K562 (cell line): ENCODE data around the gene PHYHD1. TPM values are rescaled to one million over a fixed set of nuclear protein-coding genes. Genes with fewer than 3 reads are reported as not detected.

Experiments
- EZH2 ChIP-seq: IDR thresholded peaks from 2 replicates; pipeline ENCODE4 v1.6.1; 2012; ENCODE audit warnings: low read depth, mild to moderate bottlenecking, inconsistent platforms, low read length, borderline replicate concordance
- MYC ChIP-seq, 2 experiments: fragments of 250-450 bp in 1 of 2; sonication (Bioruptor Pico) in 1 of 2; IDR thresholded peaks; 2 replicates each; pipeline versions ENCODE4 v1.5.1 to v1.6.1; 2012 to 2021; ENCODE audit warnings: low read depth in 2 of 2, borderline replicate concordance in 1 of 2, improper control_type of control experiment in 1 of 2, low read length in 1 of 2, mild to moderate bottlenecking in 1 of 2, moderate library complexity in 1 of 2
- PCBP1 ChIP-seq: fragments of 200-400 bp; formaldehyde crosslinking; IDR thresholded peaks from 2 replicates; pipeline ENCODE4 v1.6.1; 2018; ENCODE audit warnings: mild to moderate bottlenecking, low read depth, low read length; ENCODE audit not compliant: poor library complexity, severe bottlenecking
- PRMT5 ChIP-seq: sonication (generic); formaldehyde crosslinking; IDR thresholded peaks from 2 replicates; pipeline ENCODE4 v1.5.0; 2020; ENCODE audit warnings: missing genetic modification reagents
- RAD21 ChIP-seq, 2 experiments: fragments of 250-450 bp in 1 of 2; fragments of 450-650 bp in 1 of 2; sonication (Bioruptor Pico) in 1 of 2; formaldehyde crosslinking in 1 of 2; IDR thresholded peaks in 1 of 2; conservative IDR thresholded peaks in 1 of 2; 2 replicates each; pipeline versions ENCODE4 v1.4.0 to v1.8.0; 2020 to 2022; ENCODE audit warnings: mild to moderate bottlenecking in 2 of 2, moderate library complexity in 1 of 2
- RCOR1 ChIP-seq, 2 experiments: IDR thresholded peaks; 2 replicates each; pipeline ENCODE4 v1.6.1; 2012; ENCODE audit warnings: low read depth in 2 of 2, low read length in 2 of 2, borderline replicate concordance in 1 of 2, improper control_type of control experiment in 1 of 2
- SREBF1 ChIP-seq: fragments of 150-350 bp; IDR thresholded peaks from 2 replicates; pipeline ENCODE4 v1.6.1; 2014; ENCODE audit warnings: antibody characterized with exemption, low read depth, low read length, borderline replicate concordance
- YY1 ChIP-seq, 3 experiments: IDR thresholded peaks; 2 replicates each; pipeline ENCODE4 v1.6.1; 2011; ENCODE audit warnings: low read length in 2 of 3, mild to moderate bottlenecking in 2 of 3, moderate library complexity in 2 of 3, borderline replicate concordance in 1 of 3, control low read depth in 1 of 3, low read depth in 1 of 3; ENCODE audit not compliant: insufficient read depth in 3 of 3, insufficient replicate concordance in 2 of 3, control insufficient read depth in 1 of 3, insufficient read length in 1 of 3; ENCODE audit errors: extremely low read depth in 1 of 3
- ZNF224 ChIP-seq: sonication (generic); formaldehyde crosslinking; IDR thresholded peaks from 2 replicates; pipeline ENCODE4 v1.8.0; 2022; ENCODE audit warnings: mild to moderate bottlenecking, missing genetic modification reagents
- polyA plus RNA-seq, 8 experiments: library from polyadenylated mRNA; depleted of rRNA in 4 of 8; stranded (reverse) in 5 of 8; unstranded in 3 of 8; fragments of >200 nt; fragmentation: Nextera tagmentation in 2 of 8; fragmentation: Illumina TruSeq in 1 of 8; extraction: Ambion mirVana in 2 of 8; extraction: Trizol in 1 of 8; gene quantifications; 2 replicates each; pipeline versions ENCODE4 v1.2.1 to v1.2.3, GENCODE V29; 2011 to 2014; ENCODE audit warnings: inconsistent platforms in 1 of 8, missing spikeins in 1 of 8
- total RNA-seq, 7 experiments: library from RNA; depleted of rRNA in 6 of 7; stranded (reverse); fragments of >200 nt in 6 of 7; fragmentation: Illumina TruSeq in 2 of 7; extraction: Trizol in 2 of 7; gene quantifications; 2 replicates each; pipeline versions ENCODE4 v1.2.1 to v1.2.3, GENCODE V29; 2011 to 2021; ENCODE audit warnings: low replicate concordance in 1 of 7
- TF ChIP-seq, protein P1 (sequence below): fragments of 450-650 bp; formaldehyde crosslinking; IDR thresholded peaks from 2 replicates; pipeline ENCODE4 v1.4.0; 2020; ENCODE audit warnings: mild to moderate bottlenecking, mixed read lengths
- TF ChIP-seq, protein P2 (sequence below), 2 experiments: fragments of 450-650 bp; formaldehyde crosslinking in 1 of 2; IDR thresholded peaks; 2 replicates each; pipeline versions ENCODE4 v1.4.0 to v1.6.1; 2014 to 2020; ENCODE audit warnings: mild to moderate bottlenecking in 2 of 2, borderline replicate concordance in 1 of 2, low read depth in 1 of 2
- TF ChIP-seq, protein P3 (sequence below): fragments of 450-650 bp; IDR thresholded peaks from 2 replicates; pipeline ENCODE4 v1.6.1; 2017; ENCODE audit warnings: antibody characterized with exemption

PHYHD1 gene
- total and polyA plus RNA-seq, 9 of the 15 experiments (the other 6 are each of a cell fraction or from before 2014, with no cell fraction given), result 0.36 to 1.3 (median 0.80) TPM

DNA sequence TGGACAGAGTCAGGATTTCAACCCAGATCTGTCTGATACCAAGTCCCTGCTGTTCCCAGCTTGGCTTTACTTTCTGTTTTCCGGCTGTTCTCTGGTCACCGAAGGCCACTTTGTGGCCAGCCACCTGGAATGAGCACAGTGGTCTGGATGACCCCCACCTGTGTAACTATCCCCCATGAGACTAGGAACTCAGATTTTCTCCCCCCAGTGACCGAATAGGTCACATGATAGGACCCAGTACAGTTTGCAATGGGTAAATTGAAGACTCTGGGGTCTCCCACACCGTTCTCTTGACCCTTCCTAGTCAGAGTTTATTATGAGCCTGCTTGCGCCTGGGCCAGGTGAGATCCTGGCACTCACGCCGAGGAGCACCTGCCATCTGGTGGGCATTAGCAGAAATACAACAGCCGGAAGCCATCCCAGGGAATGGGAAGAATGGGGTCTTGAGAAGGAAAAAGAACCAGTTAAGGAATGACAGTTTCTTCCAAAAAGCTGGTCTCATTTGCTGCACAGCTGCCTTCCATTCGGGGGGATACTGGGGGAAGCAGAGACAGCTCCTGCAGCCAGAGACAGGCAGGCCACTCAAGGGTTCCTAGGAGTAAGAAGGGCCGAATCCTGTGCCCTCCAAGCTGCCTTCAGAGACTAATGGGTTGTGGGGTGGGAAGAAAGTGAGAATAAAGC lies 7.1 kb downstream of the PHYHD1 start (continued):
- peak; percentile 89 to 95 for TF ChIP-seq RAD21 (CRISPR knock-in tag; conservative IDR thresholded peaks at IDR 0.05 in 1 of 2, IDR thresholded peaks at IDR 0.05 in 1 of 2)
- TF ChIP-seq EZH2, result no peak
- TF ChIP-seq RCOR1 (IDR thresholded peaks at IDR 0.05; ENCODE audit: borderline replicate concordance in 1 of 2, low read depth in 2 of 2, low read length in 2 of 2), result peak in 1 of 2 experiments; percentile 38; a peak in 1 of 4 replicates
- 0 out of 2 replicates have a peak, but pooled peaks have one; percentile 20 for TF ChIP-seq SREBF1
- TF ChIP-seq, protein P1, sequence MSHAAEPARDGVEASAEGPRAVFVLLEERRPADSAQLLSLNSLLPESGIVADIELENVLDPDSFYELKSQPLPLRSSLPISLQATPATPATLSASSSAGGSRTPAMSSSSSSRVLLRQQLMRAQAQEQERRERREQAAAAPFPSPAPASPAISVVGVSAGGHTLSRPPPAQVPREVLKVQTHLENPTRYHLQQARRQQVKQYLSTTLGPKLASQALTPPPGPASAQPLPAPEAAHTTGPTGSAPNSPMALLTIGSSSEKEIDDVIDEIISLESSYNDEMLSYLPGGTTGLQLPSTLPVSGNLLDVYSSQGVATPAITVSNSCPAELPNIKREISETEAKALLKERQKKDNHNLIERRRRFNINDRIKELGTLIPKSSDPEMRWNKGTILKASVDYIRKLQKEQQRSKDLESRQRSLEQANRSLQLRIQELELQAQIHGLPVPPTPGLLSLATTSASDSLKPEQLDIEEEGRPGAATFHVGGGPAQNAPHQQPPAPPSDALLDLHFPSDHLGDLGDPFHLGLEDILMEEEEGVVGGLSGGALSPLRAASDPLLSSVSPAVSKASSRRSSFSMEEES (CRISPR knock-in tag), result peak; percentile 72
- peak in 1 of 3 experiments; percentile 16 for TF ChIP-seq YY1 (IDR thresholded peaks at IDR 0.05; ENCODE audit: borderline replicate concordance in 1 of 3, control insufficient read depth in 1 of 3, extremely low read depth in 1 of 3, insufficient read depth in 3 of 3, insufficient read length in 1 of 3, insufficient replicate concordance in 2 of 3, low read depth in 1 of 3, low read length in 2 of 3)
- TF ChIP-seq, protein P2, sequence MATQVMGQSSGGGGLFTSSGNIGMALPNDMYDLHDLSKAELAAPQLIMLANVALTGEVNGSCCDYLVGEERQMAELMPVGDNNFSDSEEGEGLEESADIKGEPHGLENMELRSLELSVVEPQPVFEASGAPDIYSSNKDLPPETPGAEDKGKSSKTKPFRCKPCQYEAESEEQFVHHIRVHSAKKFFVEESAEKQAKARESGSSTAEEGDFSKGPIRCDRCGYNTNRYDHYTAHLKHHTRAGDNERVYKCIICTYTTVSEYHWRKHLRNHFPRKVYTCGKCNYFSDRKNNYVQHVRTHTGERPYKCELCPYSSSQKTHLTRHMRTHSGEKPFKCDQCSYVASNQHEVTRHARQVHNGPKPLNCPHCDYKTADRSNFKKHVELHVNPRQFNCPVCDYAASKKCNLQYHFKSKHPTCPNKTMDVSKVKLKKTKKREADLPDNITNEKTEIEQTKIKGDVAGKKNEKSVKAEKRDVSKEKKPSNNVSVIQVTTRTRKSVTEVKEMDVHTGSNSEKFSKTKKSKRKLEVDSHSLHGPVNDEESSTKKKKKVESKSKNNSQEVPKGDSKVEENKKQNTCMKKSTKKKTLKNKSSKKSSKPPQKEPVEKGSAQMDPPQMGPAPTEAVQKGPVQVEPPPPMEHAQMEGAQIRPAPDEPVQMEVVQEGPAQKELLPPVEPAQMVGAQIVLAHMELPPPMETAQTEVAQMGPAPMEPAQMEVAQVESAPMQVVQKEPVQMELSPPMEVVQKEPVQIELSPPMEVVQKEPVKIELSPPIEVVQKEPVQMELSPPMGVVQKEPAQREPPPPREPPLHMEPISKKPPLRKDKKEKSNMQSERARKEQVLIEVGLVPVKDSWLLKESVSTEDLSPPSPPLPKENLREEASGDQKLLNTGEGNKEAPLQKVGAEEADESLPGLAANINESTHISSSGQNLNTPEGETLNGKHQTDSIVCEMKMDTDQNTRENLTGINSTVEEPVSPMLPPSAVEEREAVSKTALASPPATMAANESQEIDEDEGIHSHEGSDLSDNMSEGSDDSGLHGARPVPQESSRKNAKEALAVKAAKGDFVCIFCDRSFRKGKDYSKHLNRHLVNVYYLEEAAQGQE (IDR thresholded peaks at IDR 0.05; ENCODE audit: borderline replicate concordance), result peak; percentile 86
- TF ChIP-seq, protein P2 (CRISPR knock-in tag; IDR thresholded peaks at IDR 0.05; ENCODE audit: low read depth), result no peak
- no peak for TF ChIP-seq PCBP1
- TF ChIP-seq PRMT5, result no peak
- 0 out of 2 replicates have a peak, but pooled peaks have one; percentile 15 for TF ChIP-seq MYC (IDR thresholded peaks at IDR 0.05; ENCODE audit: low read depth, low read length)
- no peak for TF ChIP-seq MYC (CRISPR knock-in tag; IDR thresholded peaks at IDR 0.05; ENCODE audit: borderline replicate concordance, low read depth)
- TF ChIP-seq, protein P3, sequence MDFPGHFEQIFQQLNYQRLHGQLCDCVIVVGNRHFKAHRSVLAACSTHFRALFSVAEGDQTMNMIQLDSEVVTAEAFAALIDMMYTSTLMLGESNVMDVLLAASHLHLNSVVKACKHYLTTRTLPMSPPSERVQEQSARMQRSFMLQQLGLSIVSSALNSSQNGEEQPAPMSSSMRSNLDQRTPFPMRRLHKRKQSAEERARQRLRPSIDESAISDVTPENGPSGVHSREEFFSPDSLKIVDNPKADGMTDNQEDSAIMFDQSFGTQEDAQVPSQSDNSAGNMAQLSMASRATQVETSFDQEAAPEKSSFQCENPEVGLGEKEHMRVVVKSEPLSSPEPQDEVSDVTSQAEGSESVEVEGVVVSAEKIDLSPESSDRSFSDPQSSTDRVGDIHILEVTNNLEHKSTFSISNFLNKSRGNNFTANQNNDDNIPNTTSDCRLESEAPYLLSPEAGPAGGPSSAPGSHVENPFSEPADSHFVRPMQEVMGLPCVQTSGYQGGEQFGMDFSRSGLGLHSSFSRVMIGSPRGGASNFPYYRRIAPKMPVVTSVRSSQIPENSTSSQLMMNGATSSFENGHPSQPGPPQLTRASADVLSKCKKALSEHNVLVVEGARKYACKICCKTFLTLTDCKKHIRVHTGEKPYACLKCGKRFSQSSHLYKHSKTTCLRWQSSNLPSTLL, result no peak
- no peak for TF ChIP-seq ZNF224 (CRISPR knock-in tag)
